Hepatocyte (in vitro differentiated cells): ENCODE results near the gene SDC3.

Source experiments
- CTCF ChIP-seq: fragments of 200-600 bp; sonication (generic); IDR thresholded peaks from 2 replicates; pipeline ENCODE4 v1.5.1; 2016; ENCODE audit warnings: antibody characterized with exemption, mild to moderate bottlenecking; ENCODE audit not compliant: poor library complexity
- EZH2 ChIP-seq: fragments of 200-600 bp; sonication (generic); IDR thresholded peaks from 2 replicates; pipeline ENCODE4 v1.6.1; 2016; ENCODE audit warnings: antibody characterized with exemption, mild to moderate bottlenecking, borderline replicate concordance

GRCh38 chr1:30822966-30823581 lies 85.5 kb downstream of the SDC3 start:
- no peak for TF ChIP-seq EZH2
- TF ChIP-seq CTCF: no peak
